GM12801 (cell line): ENCODE measurements around the gene CXCL12.

Experiments used
- CTCF ChIP-seq: IDR thresholded peaks from one replicate; pipeline ENCODE4 v1.5.1; 2011; ENCODE audit warnings: control low read depth; ENCODE audit not compliant: insufficient read length; ENCODE audit errors: extremely low read depth

The CXCL12 gene

GRCh38 chr10:44415121-44415520 is 30.2 kb upstream of the CXCL12 start:
- no peak for TF ChIP-seq CTCF

GRCh38 chr10:44413416-44413815 is 28.5 kb upstream of the CXCL12 start:
- no peak for TF ChIP-seq CTCF

- TF ChIP-seq CTCF, result no peak
These were observed 26.4 kb upstream of the CXCL12 start for GRCh38 chr10:44411251-44411650.

GRCh38 chr10:44404741-44405437 is 20.0 kb upstream of the CXCL12 start:
- no peak for TF ChIP-seq CTCF

- TF ChIP-seq CTCF, result no peak
These were observed 17.7 kb upstream of the CXCL12 start for GRCh38 chr10:44402465-44403195.

GRCh38 chr10:44400541-44400940 is 15.6 kb upstream of the CXCL12 start:
- no peak for TF ChIP-seq CTCF

- no peak for TF ChIP-seq CTCF
These were observed 15.0 kb upstream of the CXCL12 start for GRCh38 chr10:44399659-44400451.
